Measurements from ENCODE around the gene THBS2.
"Not testable (repeated sequence)": the region's sequence is repeated elsewhere in the genome, so short reads cannot be mapped to it uniquely, and the experiment has no call there.

THBS2 gene

GRCh38 chr6:169271877-169272216 lies 18.2 kb upstream of the THBS2 start:
- no peak for DNase-seq (ENCODE audit: low read depth)

- DNase-seq (ENCODE audit: low read depth), result no peak
Measured at GRCh38 chr6:169271158-169271876, 17.7 kb upstream of the THBS2 start.

DNA sequence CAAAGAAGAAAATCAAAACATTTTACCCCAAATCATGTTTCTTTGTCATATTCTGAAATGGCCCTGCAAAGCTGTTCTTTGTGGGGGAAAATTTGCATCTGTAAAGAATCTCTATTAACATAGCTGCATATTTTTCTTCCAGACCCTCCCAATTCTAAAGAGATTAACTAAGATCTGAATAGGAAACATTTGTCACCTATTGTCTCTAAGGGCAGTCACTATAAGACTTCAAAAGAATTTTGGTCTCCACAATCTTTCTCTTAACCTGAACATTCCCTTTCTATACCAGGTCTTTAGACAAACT lies 16.4 kb upstream of the THBS2 start:
- not testable (repeated sequence) for DNase-seq (ENCODE audit: low read depth)

DNA sequence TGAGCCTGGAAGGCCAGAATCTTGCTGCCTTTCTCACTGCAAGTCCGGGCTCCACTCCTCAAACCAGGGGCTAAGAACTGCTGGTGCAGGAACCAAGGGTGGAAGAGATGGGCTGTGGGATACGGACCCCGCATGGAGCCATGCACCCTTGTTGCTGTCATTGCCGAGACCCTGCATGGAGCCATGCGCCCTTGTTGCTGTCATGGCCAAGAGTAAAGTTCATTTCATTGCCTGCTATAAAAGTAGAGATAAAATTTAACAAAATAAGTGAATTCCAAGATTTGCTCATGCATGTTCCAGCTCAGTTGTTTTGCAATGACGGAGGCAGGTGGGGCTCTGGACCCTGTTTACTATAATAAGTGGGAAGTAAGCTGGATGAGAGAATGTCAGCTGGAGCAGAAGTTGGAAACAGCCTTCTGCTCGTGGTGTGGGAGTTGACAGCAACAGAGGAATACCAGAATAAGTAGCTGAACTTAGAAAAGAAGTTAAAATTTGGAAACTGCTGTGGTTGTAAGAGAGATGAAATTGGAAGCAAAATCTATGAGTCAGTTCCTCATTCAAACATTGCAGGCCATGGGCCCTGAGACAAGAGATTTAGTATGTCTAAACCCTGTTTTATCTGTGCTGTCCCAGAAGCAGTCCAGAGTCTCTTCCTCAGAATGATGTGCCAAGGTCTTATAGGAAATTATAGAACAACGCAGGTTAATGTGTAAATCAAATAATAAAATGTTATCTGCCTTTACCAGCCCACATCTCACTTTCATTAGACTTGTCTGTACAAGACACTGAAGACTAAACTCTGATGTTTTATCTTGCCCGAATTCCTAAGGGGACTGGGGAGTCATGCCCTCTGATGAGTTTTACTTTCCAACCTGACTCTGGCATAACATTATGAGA lies 15.8 kb upstream of the THBS2 start:
- no peak for DNase-seq (ENCODE audit: low read depth)

- no peak for DNase-seq (ENCODE audit: low read depth)
Measured at GRCh38 chr6:169268276-169268675, 14.6 kb upstream of the THBS2 start.

GRCh38 chr6:169266746-169267591 lies 13.3 kb upstream of the THBS2 start:
- no peak for DNase-seq (ENCODE audit: low read depth)

DNA sequence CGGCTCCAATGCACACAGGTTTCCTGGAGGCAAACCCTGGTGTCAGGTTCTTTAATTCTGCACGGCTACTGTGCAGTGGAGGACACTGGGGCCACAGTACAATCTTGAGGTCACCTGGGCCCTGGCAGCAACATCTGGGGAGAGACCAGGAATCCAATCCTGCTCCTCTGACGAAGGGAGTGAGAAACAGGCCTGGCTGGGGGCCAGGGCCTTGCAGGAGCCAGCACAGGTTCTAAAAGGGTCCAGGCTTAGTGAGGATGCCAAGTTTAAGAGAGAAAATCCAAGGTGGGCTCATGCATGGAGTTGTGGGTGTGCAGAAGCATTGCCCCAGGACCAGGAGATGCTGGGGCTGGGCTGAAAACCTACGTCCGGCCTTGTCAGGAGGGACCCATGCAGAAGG lies 12.6 kb upstream of the THBS2 start:
- no peak for DNase-seq (ENCODE audit: low read depth)

- DNase-seq (ENCODE audit: low read depth), result no peak
Measured at GRCh38 chr6:169265486-169266131, 12.0 kb upstream of the THBS2 start.

DNA sequence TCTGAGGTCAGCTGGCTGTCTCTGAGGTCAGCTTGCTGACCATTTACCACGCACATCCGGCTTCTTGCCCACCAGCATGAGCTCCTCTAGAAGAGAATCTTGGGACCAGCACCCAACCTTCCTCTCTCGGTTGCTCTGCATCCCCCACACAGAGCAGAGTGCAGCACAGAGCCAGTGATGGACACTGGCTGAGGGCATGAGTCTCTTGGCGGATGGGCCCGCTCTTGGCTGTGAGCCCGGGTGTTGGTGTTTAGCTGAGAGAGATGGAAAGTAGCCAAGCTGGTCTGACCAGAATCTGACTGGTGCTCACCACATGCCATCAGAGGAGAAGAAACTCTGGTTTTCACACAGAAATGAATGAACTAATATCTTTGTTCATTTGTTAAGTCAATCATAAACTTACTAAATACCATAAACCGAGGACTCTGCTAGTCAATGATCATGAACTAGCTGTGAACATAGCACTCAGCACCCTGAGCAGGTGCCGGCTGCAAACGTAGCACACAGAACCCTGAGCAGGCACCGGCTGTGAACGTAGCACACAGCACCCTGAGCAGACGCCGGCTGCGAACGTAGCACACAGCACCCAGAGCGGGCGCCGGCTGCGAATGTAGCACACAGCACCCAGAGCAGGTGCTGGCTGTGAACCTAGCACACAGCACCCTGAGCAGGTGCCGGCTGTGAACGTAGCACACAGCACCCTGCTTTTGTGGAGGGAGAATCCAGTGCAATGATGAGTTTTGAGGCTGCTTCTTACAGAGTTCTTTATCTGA lies 10.4 kb upstream of the THBS2 start:
- no peak for DNase-seq (ENCODE audit: low read depth)

- DNase-seq (ENCODE audit: low read depth), result no peak
Measured at GRCh38 chr6:169263374-169263773, 9.7 kb upstream of the THBS2 start.

GRCh38 chr6:169262602-169263001 lies 9.0 kb upstream of the THBS2 start:
- not testable (repeated sequence) for DNase-seq (ENCODE audit: low read depth)

GRCh38 chr6:169256518-169256917 lies 2.9 kb upstream of the THBS2 start:
- DNase-seq (ENCODE audit: low read depth), result no peak

DNA sequence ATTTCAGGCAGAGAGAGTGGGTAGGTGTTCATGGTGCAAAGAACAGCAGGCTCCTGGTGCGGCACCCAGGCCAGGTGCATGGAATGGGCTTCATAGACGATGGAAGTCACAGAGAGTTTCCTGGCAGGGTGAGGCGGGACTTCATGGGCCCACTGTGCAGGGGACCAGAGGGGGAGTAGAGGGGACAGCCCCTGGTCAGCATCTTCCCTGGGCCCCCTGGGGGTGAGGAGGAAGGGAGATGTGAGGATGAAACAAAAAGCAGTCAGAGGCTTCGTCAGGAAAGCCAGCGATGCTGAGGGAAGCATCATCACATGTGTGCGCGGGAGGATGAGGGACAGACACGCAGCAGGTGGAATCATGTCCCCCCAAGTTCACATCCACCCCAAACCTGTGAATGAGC lies 2.4 kb upstream of the THBS2 start:
- no peak for DNase-seq (ENCODE audit: low read depth)

DNA sequence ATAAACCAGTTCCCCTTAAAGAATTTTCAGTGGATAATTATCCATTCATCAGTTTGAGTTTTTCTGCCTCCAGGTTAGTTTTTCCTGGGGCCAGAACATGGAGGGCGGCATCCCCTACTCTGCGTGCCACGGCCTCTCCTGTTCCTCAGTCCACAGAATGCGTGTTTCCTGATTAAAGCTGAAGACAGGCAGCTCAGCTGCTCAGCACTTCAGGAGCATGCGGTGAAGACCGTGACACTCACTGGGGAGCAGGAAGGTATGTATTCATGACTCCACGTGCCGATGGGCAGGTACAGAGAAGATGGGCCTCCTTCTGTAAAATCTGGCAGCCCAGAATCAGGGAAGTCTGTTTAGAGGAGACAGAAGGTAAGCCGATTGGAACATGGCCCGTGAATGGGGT lies 2.0 kb upstream of the THBS2 start:
- DNase-seq (ENCODE audit: low read depth), result no peak

DNA sequence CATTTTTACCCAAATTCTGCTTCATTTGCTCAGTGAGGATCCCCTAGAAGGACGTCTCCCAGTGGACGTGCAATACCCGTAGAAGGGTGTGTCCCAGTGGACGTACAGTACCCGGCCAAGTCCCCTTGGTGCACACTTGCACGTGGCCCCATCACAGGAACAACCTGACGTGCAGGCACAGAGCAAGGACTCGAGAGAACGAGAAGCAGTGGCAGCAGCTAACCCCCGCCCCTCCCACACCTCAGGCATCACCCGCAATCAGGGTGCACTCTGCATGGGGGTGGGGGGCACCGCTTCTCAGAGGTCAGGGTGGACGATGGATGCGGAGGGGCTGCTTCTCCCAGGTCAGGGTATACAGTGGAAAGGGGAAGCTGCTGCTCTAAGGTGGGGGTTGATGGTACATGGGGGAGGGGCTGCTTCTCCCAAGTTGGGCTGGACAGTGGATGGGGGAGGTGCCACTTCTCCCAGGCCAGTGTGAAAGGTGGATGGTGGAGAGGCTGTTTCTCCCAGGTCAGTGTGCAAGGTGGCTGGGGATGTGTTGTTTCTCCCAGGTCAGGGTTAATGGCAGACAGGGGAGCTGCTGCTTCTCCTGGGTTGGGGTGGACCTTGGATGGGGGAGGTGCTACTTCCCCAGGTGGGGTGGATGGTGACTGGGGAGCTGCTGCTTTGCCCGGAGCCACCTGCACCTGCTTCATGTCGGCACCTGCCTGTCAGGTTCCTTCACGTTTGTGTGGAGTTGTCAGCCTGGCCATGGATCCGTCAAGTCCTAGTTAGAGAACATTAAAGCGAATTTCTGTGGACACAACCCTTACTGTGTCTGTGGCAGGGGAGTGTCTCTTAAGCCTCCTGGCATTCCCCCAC lies 1.0 kb upstream of the THBS2 start:
- no peak for DNase-seq (ENCODE audit: low read depth)

GRCh38 chr6:169252505-169253189 lies 999 bp downstream of the THBS2 start:
- DNase-seq (ENCODE audit: low read depth), result no peak

GRCh38 chr6:169251822-169252504 lies 1.7 kb downstream of the THBS2 start:
- no peak for DNase-seq (ENCODE audit: low read depth)

DNA sequence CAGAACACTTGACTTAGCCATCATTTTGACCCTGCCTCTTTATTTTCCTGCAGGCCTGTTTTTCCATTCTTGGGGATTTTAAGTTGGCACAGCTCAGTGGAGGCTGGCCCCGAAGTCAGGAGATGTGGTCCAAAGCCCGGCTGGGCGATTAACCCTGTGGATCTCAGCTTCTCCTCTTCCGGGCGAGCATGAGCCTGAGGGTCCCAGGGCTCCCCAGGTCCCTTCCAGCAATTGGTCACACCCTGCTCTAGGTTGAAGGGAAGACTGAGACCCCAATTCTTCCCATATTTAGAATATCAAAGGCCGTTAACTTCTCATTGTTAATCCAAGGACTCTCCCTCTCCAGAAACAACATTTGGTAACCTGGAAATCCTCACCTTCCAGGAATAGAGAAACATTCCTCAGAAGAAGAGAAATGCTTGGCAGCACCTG lies 2.3 kb downstream of the THBS2 start:
- DNase-seq (ENCODE audit: low read depth), result no peak

GRCh38 chr6:169250660-169251059 lies 3.0 kb downstream of the THBS2 start:
- no peak for DNase-seq (ENCODE audit: low read depth)

Data from CMK (cell line).